ENCODE results near the gene MUC2. TPM values are rescaled to one million over a fixed set of nuclear protein-coding genes. Genes with fewer than 3 reads are reported as not detected.

The MUC2 gene
- total RNA-seq, 2 donors from 2014 or later: not detected

DNA sequence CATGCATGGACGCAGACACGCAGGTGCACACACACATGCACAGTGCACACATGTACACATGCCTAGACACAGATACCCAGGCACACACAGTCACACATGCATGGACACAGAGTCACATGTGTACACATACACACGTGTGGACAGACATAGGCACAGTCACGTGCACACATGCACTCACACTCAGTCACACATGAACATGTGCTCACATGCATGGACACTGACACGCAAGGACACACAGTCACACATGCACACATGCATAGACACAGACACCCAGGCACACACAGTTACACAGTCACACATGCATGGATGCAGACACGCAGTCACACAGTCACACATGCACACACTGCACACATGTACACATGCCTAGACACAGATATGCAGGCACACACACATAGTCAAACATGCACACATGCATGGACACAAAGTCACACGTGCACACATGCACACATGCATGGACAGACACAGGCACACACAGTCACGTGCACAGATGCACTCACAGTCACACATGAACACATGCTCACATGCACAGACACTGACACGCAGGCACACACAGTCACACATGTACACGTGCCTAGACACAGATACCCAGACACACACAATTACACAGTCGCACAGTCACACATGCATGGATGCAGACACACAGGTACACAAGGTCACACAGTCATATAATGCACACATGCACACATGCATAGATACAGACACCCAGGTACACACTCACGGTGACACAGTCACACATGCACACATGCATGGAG lies 16.8 kb downstream of the MUC2 start:
- no peaks in the 10 kb centered on the region for H3K9me3 Mint-ChIP-seq
- H3K4me3 Mint-ChIP-seq: no peak overlapping the region
- no peaks in the 10 kb centered on the region for H3K27me3 Mint-ChIP-seq
- no peak for ATAC-seq (replicated peaks)
- no peaks in the 10 kb centered on the region for H3K4me1 Mint-ChIP-seq
- H3K27ac Mint-ChIP-seq: no peak overlapping the region
- H3K36me3 Mint-ChIP-seq (ENCODE audit: low read depth): no peaks in the 10 kb centered on the region

DNA sequence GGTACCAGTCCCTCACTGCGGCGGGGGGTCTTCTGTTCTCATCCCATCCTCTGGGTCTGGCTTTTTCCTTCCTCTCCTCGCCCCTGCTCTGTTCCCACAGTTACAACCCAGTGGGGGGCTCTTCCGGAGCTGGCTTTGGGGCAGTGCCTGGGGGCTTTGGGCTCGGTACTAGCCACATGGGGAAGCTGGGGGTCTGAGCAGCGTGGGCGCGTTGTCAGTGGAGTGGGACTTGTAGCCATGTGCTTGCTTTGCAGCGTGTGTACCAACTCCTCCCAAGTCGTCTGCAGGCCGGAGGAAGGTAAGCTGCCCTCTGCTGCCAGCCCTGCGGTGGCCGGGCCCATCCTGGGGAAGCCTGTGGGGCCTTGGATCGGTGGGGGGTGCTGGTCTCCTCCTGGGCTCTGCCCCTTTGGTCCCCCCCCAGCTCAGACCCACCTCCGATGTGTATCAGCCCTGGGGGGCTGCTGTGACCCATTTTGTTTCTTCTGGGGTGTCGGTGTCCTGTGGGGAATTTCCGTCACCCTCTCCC lies 17.5 kb downstream of the MUC2 start:
- Mint-ChIP-seq H3K27ac (no peak overlapping the region), H3K27me3 (no peaks in the 10 kb centered on the region), H3K4me3 (no peak overlapping the region), H3K9me3 (no peaks in the 10 kb centered on the region), H3K36me3 (ENCODE audit: low read depth) (no peaks in the 10 kb centered on the region), H3K4me1 (no peaks in the 10 kb centered on the region)
- ATAC-seq (replicated peaks): no peak

DNA sequence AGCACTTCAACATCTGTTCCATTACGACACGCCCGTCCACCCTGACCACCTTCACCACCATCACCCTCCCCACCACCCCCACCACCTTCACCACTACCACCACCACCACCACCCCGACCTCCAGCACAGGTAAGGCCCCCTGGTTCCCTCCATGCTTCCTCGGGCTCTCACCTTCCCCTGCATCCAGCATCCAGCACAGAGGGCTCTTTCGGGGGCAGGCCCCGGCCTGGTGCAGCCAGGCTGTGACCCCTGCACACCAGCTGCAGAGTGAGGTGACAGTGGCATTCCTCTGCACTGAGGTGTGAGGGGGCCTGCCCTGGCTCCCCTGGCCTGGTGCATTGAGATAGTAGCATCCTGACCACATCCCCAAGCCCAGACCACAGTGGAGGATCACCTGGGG lies 18.2 kb downstream of the MUC2 start:
- no peaks in the 10 kb centered on the region for H3K27me3 Mint-ChIP-seq
- no peak overlapping the region for H3K4me3 Mint-ChIP-seq
- H3K4me1 Mint-ChIP-seq: no peaks in the 10 kb centered on the region
- H3K27ac Mint-ChIP-seq: no peak overlapping the region
- no peaks in the 10 kb centered on the region for H3K36me3 Mint-ChIP-seq (ENCODE audit: low read depth)
- H3K9me3 Mint-ChIP-seq: no peaks in the 10 kb centered on the region
- ATAC-seq (replicated peaks): no peak

DNA sequence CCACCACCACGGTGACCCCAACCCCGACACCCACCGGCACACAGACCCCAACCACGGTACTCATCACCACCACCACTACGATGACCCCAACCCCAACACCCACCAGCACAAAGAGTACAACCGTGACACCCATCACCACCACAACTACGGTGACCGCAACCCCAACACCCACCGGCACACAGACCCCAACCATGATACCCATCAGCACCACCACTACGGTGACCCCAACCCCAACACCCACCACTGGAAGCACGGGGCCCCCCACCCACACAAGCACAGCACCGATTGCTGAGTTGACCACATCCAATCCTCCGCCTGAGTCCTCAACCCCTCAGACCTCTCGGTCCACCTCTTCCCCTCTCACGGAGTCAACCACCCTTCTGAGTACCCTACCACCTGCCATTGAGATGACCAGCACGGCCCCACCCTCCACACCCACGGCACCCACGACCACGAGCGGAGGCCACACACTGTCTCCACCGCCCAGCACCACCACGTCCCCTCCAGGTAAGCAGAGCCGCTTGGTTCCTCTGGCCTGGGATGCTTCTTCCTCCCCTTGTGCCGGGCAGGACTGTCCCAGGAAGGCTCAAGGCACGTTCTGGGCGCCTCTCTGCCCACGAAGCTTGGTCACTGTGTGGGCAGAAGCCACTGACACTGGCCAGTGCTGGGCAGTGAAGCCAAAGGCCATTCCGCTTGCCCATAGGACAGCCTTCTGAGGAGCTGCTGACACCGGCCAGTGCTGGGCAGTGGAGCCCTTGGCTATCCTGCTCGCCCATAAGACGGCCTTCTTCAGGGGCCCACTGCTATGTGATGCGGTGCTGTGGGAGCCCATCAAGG lies 25.1 kb downstream of the MUC2 start:
- H3K27me3 Mint-ChIP-seq: no peaks in the 10 kb centered on the region
- no peak overlapping the region for H3K27ac Mint-ChIP-seq
- H3K4me3 Mint-ChIP-seq: no peak overlapping the region
- no peaks in the 10 kb centered on the region for H3K9me3 Mint-ChIP-seq
- no peak for ATAC-seq (replicated peaks)
- H3K36me3 Mint-ChIP-seq (ENCODE audit: low read depth): no peaks in the 10 kb centered on the region
- no peaks in the 10 kb centered on the region for H3K4me1 Mint-ChIP-seq

DNA sequence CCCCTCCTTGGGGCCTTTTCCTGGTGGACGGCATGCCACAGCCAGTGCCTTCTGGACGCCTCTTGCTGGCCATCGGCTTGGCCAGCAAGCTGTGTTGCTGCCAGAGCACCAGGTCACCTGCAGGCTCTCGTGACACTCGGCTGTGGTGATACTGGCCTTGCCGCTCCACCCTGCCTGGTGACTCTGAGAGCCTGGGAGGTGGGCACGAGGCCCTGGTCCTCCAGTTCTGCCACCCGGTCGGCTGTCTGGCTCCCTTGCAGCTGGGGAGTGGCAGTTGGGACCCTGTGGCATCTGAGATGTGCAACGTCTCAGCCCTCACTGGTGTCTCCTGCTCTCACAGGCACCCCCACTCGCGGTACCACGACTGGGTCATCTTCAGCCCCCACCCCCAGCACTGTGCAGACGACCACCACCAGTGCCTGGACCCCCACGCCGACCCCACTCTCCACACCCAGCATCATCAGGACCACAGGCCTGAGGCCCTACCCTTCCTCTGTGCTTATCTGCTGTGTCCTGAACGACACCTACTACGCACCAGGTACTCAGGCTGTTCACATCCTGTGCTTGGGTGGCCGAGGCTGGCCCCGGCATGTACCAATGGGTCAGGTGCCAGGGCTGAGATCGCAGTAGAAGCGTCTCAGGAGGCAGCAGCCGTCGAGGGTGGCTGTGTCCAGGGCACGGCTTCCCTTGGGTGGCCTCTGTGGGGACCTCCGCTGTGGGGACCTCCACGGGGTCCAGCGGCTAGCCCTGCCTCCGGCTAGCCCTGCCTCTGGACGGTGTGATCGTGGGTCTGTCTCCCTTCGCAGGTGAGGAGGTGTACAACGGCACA lies 26.0 kb downstream of the MUC2 start:
- Mint-ChIP-seq H3K4me1 (no peaks in the 10 kb centered on the region), H3K36me3 (ENCODE audit: low read depth) (no peaks in the 10 kb centered on the region), H3K9me3 (no peaks in the 10 kb centered on the region), H3K27ac (no peak overlapping the region), H3K27me3 (no peaks in the 10 kb centered on the region), H3K4me3 (no peak overlapping the region)
- ATAC-seq (replicated peaks): no peak

DNA sequence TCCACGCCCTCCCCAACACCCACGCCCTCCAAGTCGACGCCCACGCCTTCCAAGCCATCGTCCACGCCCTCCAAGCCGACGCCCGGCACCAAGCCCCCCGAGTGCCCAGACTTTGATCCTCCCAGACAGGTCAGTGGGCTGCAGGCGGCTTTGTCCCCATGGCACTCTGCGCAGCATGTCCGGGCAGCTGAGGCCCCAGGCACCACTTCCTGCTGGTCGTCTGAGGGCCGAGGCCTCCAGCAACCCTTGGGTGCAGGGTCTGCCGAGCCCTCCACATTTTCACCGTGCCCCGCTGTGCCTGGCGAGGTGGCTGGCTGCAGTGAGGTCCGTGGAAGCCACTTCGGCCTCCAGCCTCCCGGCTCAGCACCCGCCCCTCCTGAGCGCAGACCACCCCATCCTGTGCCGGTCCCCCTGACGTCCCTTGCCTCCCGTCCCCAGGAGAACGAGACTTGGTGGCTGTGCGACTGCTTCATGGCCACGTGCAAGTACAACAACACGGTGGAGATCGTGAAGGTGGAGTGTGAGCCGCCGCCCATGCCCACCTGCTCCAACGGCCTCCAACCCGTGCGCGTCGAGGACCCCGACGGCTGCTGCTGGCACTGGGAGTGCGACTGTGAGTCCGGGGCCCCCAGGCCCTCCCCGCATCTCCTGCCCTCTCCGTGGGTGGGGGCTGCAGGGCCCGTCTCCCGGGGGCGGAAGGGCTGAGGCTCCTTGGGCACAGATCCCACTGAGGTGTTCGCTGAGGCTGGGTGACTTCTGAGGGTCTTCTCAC lies 26.8 kb downstream of the MUC2 start:
- no peaks in the 10 kb centered on the region for H3K36me3 Mint-ChIP-seq (ENCODE audit: low read depth)
- H3K27me3 Mint-ChIP-seq: no peaks in the 10 kb centered on the region
- no peaks in the 10 kb centered on the region for H3K9me3 Mint-ChIP-seq
- H3K27ac Mint-ChIP-seq: no peak overlapping the region
- ATAC-seq (replicated peaks): no peak
- H3K4me3 Mint-ChIP-seq: no peak overlapping the region
- no peaks in the 10 kb centered on the region for H3K4me1 Mint-ChIP-seq

DNA sequence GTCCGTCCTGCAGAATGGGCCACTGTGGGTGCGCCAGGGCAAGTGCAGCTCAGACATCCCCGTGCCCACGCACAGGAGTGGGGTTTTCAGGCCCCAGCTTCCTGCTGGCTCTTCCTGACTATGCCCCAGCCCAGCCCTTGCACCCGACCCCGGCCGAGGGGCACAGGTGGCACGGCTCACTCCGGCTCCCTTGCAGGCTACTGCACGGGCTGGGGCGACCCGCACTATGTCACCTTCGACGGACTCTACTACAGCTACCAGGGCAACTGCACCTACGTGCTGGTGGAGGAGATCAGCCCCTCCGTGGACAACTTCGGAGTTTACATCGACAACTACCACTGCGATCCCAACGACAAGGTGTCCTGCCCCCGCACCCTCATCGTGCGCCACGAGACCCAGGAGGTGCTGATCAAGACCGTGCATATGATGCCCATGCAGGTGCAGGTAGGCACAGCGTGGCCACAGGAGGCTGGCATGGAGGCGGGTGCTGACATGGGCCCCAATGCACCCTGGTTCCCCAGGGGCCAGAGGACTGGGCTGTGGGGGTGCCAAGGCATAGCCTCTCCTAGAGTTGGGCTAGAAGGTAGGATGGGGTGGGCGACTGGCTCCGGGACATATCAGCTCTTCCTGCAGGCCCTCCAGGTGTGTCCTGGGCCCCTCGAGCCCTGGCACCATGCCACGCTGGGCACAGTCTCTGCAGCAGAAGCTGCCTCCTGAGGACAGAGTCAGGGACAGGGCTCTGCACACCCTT lies 27.7 kb downstream of the MUC2 start:
- Mint-ChIP-seq H3K27me3 (no peaks in the 10 kb centered on the region), H3K36me3 (ENCODE audit: low read depth) (no peaks in the 10 kb centered on the region), H3K27ac (no peak overlapping the region), H3K4me3 (no peak overlapping the region), H3K4me1 (no peaks in the 10 kb centered on the region), H3K9me3 (no peaks in the 10 kb centered on the region)
- ATAC-seq (replicated peaks): no peak

DNA sequence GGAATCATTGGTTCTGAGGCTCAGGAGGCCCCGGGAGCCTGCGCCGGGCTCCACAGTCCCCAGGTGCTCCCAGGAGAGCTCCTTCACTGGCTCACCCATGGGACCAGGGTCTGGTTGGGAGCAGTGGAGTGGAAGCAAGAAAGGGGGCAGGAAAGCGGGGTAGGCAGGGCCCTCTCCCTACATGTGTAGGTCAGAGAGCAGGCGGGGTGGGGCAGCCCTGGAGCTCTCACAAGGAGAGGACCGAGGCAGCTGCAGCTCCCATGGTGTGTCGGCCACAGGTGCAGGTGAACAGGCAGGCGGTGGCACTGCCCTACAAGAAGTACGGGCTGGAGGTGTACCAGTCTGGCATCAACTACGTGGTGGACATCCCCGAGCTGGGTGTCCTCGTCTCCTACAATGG lies 28.3 kb downstream of the MUC2 start:
- H3K36me3 Mint-ChIP-seq (ENCODE audit: low read depth): no peaks in the 10 kb centered on the region
- no peaks in the 10 kb centered on the region for H3K9me3 Mint-ChIP-seq
- no peak for ATAC-seq (replicated peaks)
- H3K4me3 Mint-ChIP-seq: no peak overlapping the region
- H3K27ac Mint-ChIP-seq: no peak overlapping the region
- H3K27me3 Mint-ChIP-seq: no peaks in the 10 kb centered on the region
- H3K4me1 Mint-ChIP-seq: no peaks in the 10 kb centered on the region

DNA sequence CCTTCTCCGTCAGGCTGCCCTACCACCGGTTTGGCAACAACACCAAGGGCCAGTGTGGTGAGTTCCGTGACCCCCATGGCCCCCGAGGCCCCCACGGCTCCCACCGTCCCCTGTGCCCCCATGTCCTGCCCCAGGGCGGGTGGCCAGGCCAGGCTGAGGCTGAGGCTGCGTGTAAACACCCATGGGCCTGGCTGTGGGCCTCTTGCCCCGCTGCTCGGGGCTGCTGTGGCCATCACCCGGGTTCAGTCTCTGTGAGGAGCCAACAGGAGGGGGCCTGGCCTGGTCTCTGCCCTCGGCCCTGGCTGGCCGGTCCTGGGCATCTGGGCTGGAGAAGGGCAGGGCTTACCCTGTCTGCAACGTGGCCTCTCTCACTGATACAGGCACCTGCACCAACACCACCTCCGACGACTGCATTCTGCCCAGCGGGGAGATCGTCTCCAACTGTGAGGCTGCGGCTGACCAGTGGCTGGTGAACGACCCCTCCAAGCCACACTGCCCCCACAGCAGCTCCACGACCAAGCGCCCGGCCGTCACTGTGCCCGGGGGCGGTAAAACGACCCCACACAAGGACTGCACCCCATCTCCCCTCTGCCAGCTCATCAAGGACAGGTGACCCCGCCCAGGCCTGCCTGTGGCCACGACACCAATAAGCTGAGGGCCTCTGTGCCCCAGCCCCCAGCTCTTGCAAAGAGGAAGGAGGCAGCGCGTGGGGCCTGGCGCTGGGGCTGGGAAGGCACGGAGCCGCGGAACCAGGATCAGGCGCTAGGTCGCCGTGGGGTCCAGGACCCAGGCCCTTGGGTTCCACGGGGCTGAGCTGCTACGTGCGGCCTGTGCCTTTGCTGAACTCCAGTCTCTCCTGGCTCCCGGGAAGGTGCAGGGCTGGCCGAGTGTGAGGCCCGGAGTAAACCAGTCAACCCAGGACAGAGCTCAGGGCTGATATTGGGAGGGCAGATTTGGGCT lies 29.0 kb downstream of the MUC2 start:
- no peaks in the 10 kb centered on the region for H3K9me3 Mint-ChIP-seq
- H3K27ac Mint-ChIP-seq: no peak overlapping the region
- no peaks in the 10 kb centered on the region for H3K36me3 Mint-ChIP-seq (ENCODE audit: low read depth)
- no peak overlapping the region for H3K4me3 Mint-ChIP-seq
- no peaks in the 10 kb centered on the region for H3K4me1 Mint-ChIP-seq
- ATAC-seq (replicated peaks): no peak
- no peaks in the 10 kb centered on the region for H3K27me3 Mint-ChIP-seq

DNA sequence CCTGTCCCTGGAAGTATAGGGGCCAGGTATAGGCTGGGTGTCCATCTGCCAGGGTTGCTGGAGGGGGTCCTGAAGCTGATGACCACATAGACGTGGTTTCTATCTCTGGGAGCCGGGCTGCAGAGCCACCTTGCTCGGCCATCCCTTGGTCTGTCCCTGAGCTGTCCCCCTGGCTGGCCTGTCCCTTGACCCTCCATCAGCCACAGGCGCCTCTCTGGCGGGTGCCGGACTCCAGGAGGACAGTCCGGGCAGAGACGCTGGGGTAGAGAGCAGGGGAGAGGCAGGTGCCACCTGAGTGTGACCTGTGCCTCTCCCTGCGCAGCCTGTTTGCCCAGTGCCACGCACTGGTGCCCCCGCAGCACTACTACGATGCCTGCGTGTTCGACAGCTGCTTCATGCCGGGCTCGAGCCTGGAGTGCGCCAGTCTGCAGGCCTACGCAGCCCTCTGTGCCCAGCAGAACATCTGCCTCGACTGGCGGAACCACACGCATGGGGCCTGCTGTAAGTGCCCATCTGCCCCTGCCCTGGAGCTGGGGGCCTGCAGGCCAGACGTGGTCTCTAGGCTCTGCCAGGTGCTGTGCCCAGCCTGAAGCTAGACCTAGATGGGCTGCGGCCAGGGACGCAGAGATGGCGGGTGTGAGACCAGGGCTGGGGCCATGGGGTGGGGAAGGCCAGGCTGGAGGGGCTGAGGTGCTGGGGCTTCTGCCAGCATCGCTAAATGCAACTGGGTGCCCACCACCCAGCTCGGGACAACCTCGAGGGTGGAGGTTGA lies 29.9 kb downstream of the MUC2 start:
- Mint-ChIP-seq H3K4me3 (no peak overlapping the region), H3K9me3 (no peaks in the 10 kb centered on the region), H3K36me3 (ENCODE audit: low read depth) (no peaks in the 10 kb centered on the region), H3K4me1 (no peaks in the 10 kb centered on the region), H3K27ac (no peak overlapping the region), H3K27me3 (no peaks in the 10 kb centered on the region)
- no peak for ATAC-seq (replicated peaks)

DNA sequence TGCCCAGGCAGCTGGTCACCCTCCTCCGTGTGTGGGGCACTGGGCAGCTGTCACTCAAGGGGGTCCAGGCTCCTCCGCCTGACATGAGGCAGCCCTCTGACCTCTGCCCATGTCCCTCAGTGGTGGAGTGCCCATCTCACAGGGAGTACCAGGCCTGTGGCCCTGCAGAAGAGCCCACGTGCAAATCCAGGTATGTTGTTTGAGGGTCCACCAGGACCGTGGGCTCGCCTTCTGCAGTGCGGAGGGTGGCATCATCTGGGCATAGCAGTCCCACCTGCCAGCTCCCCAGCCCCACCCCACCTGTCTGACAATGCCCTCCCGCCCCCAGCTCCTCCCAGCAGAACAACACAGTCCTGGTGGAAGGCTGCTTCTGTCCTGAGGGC lies 30.5 kb downstream of the MUC2 start:
- no peak overlapping the region for H3K4me3 Mint-ChIP-seq
- no peaks in the 10 kb centered on the region for H3K4me1 Mint-ChIP-seq
- H3K27ac Mint-ChIP-seq: no peak overlapping the region
- no peaks in the 10 kb centered on the region for H3K9me3 Mint-ChIP-seq
- ATAC-seq (replicated peaks): no peak
- no peaks in the 10 kb centered on the region for H3K36me3 Mint-ChIP-seq (ENCODE audit: low read depth)
- no peaks in the 10 kb centered on the region for H3K27me3 Mint-ChIP-seq

DNA sequence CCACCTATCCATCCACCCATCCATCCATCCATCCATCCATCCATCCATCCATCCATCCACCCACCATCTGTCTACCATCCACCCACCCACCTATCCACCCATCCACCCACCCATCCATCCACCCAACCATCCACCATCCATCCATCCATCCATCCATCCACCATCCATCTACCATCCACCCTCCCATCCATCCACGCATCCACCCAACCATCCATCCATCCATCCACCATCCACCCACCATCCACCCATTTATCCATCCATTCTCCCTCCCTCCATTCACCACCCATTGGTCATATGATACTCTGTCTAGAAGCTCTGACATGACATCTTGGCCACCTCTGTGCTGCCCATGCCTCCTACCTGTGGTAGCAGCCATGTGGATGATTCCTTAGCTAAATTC lies 31.7 kb downstream of the MUC2 start:
- Mint-ChIP-seq H3K4me1 (no peaks in the 10 kb centered on the region), H3K4me3 (no peak overlapping the region), H3K27me3 (no peaks in the 10 kb centered on the region), H3K27ac (no peak overlapping the region), H3K9me3 (no peaks in the 10 kb centered on the region), H3K36me3 (ENCODE audit: low read depth) (no peaks in the 10 kb centered on the region)
- no peak for ATAC-seq (replicated peaks)

All from activated T-helper 17 cell treated with anti-CD3 and anti-CD28 coated beads, Interleukin-2, amount 50 U/mL, for 72 hours (primary cell).